ENCODE measurements around the gene DDX10.

GRCh38 chr11:108733479-108734116, 68.7 kb downstream of the DDX10 start:
- TF ChIP-seq CTCF (IDR thresholded peaks at IDR 0.05): no peak
- TF ChIP-seq POLR2A (IDR thresholded peaks at IDR 0.05): no peak

Data from uterus (tissue), 2 donors.